ENCODE data around the gene STRIP2.
"Not testable (repeated sequence)": the region's sequence is repeated elsewhere in the genome, so short reads cannot be mapped to it uniquely, and the experiment has no call there.

The STRIP2 gene

GRCh38 chr7:129515381-129515780, 81.1 kb downstream of the STRIP2 start:
- TF ChIP-seq CTCF (IDR thresholded peaks at IDR 0.05; ENCODE audit: low read depth, low read length, missing control alignments), result no peak
- H3K4me3 ChIP-seq (ENCODE audit: low read depth, low read length), result no peak overlapping the region
- DNase-seq (ENCODE audit: low read depth), result no peak

DNA sequence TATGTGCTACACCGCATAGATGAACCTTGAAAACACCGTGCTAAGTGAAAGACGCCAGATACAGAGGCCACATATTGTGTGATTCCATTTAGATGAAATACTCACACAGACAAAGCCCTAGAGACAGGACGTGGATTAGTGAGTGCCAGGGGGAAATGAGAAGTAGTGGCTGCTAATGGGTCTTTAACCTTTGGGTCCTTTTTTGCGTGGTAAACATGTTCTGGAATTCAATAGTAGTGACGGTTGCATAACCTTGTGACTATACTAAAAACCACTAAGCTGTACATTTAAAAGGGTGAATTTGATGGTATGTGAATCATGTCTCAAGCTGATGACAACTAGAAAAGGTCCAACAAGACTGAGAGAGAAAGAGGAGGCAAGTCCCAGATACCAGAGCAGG, 83.7 kb downstream of the STRIP2 start:
- no peak for DNase-seq (ENCODE audit: low read depth)
- no peak overlapping the region for H3K4me3 ChIP-seq (ENCODE audit: low read depth, low read length)

DNA sequence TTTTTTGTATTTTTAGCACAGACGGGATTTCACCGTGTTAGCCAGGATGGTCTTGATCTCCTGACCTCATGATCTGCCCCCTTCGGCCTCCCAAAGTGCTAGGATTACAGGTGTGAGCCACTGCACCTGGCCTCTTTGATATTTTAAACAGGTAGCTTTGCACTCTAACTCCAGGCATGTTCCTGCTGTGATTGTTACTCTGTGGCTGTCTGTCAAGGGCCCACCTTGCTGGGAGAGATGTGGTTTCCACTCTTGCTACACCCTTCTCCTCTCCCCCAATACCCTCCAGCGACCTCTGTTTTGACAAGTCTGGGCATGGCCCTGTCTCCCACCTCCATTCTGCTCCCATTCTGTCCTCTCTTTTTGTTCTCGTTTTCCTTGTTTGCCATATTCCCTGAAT, 85.2 kb downstream of the STRIP2 start:
- no peak for TF ChIP-seq CTCF (IDR thresholded peaks at IDR 0.05; ENCODE audit: low read depth, low read length, missing control alignments)
- no peak overlapping the region for H3K4me3 ChIP-seq (ENCODE audit: low read depth, low read length)
- DNase-seq (ENCODE audit: low read depth), result no peak

More for the DNA sequence above, 83.7 kb downstream of the STRIP2 start:
- TF ChIP-seq CTCF (IDR thresholded peaks at IDR 0.05; ENCODE audit: low read depth, low read length, missing control alignments), result no peak

GRCh38 chr7:129522088-129522970, 88.1 kb downstream of the STRIP2 start:
- TF ChIP-seq CTCF (IDR thresholded peaks at IDR 0.05; ENCODE audit: low read depth, low read length, missing control alignments), result no peak
- DNase-seq (ENCODE audit: low read depth), result no peak
- no peak overlapping the region for H3K4me3 ChIP-seq (ENCODE audit: low read depth, low read length)

- DNase-seq (ENCODE audit: low read depth), result no peak
- TF ChIP-seq CTCF (IDR thresholded peaks at IDR 0.05; ENCODE audit: low read depth, low read length, missing control alignments), result no peak
- no peak overlapping the region for H3K4me3 ChIP-seq (ENCODE audit: low read depth, low read length)
Observed at GRCh38 chr7:129522971-129523340, 88.7 kb downstream of the STRIP2 start.

DNA sequence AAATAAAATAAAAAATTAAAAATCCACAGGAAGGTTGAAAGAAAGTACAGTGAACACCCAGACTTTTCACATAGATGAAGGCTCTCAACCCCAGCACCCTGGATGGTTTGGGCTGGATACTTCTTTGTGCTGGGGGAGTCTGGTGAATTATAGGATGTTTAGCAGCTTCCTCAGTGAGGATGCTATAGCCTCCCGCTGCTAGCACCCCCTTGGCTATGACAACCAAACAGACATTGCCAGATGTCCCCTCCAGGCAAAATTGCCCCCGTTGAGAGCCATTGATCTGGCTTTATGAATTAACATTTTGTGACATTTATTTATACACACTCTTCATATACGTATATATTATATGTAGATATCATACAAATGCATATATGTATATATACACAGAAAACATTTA, 89.7 kb downstream of the STRIP2 start:
- no peak for TF ChIP-seq CTCF (IDR thresholded peaks at IDR 0.05; ENCODE audit: low read depth, low read length, missing control alignments)
- no peak for DNase-seq (ENCODE audit: low read depth)
- H3K4me3 ChIP-seq (ENCODE audit: low read depth, low read length), result no peak overlapping the region

- H3K4me3 ChIP-seq (ENCODE audit: low read depth, low read length); DNase-seq (ENCODE audit: low read depth): not testable (repeated sequence)
Observed at GRCh38 chr7:129524405-129524804, 90.2 kb downstream of the STRIP2 start.
